Measurements from ENCODE around the gene CENPO.

The CENPO gene

GRCh38 chr2:24844023-24844685 is 50.9 kb downstream of the CENPO start:
- no peaks in the 10 kb centered on the region for H3K36me3 ChIP-seq (ENCODE audit: insufficient read depth, low read length)
- H3K9ac ChIP-seq (ENCODE audit: low read depth, low read length), result no peak overlapping the region
- 0 out of 2 replicates have a peak, but pooled peaks cover 2% of the 10 kb centered on the region for H3K9me3 ChIP-seq (ENCODE audit: control insufficient read depth, insufficient read depth, low read length)
- peaks cover 5% of the 10 kb centered on the region; the same call in 1 of the 2 replicates for H3K4me1 ChIP-seq (ENCODE audit: insufficient read depth, low read length)

- H3K9ac ChIP-seq (ENCODE audit: low read depth, low read length), result no peak overlapping the region
- no peaks in the 10 kb centered on the region for H3K36me3 ChIP-seq (ENCODE audit: insufficient read depth, low read length)
- 0 out of 2 replicates have a peak, but pooled peaks cover 2% of the 10 kb centered on the region for H3K9me3 ChIP-seq (ENCODE audit: control insufficient read depth, insufficient read depth, low read length)
- H3K4me1 ChIP-seq (ENCODE audit: insufficient read depth, low read length), result no peaks in the 10 kb centered on the region; the same call in 1 of the 2 replicates
These were observed 52.5 kb downstream of the CENPO start for GRCh38 chr2:24845691-24846090.

- no peak overlapping the region for H3K9ac ChIP-seq (ENCODE audit: low read depth, low read length)
- H3K9me3 ChIP-seq (ENCODE audit: control insufficient read depth, insufficient read depth, low read length), result 0 out of 2 replicates have a peak, but pooled peaks cover 2% of the 10 kb centered on the region
- peaks cover 6% of the 10 kb centered on the region; the same call in 1 of the 2 replicates for H3K4me1 ChIP-seq (ENCODE audit: insufficient read depth, low read length)
- no peaks in the 10 kb centered on the region for H3K36me3 ChIP-seq (ENCODE audit: insufficient read depth, low read length)
These were observed 57.7 kb downstream of the CENPO start for GRCh38 chr2:24850944-24851343.

- H3K36me3 ChIP-seq (ENCODE audit: insufficient read depth, low read length), result no peaks in the 10 kb centered on the region
- H3K9me3 ChIP-seq (ENCODE audit: control insufficient read depth, insufficient read depth, low read length), result 0 out of 2 replicates have a peak, but pooled peaks cover 2% of the 10 kb centered on the region
- H3K9ac ChIP-seq (ENCODE audit: low read depth, low read length), result no peak overlapping the region
- H3K4me1 ChIP-seq (ENCODE audit: insufficient read depth, low read length), result peaks cover 9% of the 10 kb centered on the region; the same call in 1 of the 2 replicates
These were observed 58.8 kb downstream of the CENPO start for GRCh38 chr2:24852026-24852425.

- Histone ChIP-seq H3K9ac (ENCODE audit: low read depth, low read length) (no peak overlapping the region), H3K4me1 (ENCODE audit: insufficient read depth, low read length) (peaks cover 9% of the 10 kb centered on the region; the same call in 1 of the 2 replicates), H3K36me3 (ENCODE audit: insufficient read depth, low read length) (no peaks in the 10 kb centered on the region), H3K9me3 (ENCODE audit: control insufficient read depth, insufficient read depth, low read length) (0 out of 2 replicates have a peak, but pooled peaks cover 2% of the 10 kb centered on the region)
These were observed 59.3 kb downstream of the CENPO start for GRCh38 chr2:24852431-24853020.

- Histone ChIP-seq H3K9ac (ENCODE audit: low read depth, low read length) (no peak overlapping the region), H3K9me3 (ENCODE audit: control insufficient read depth, insufficient read depth, low read length) (0 out of 2 replicates have a peak, but pooled peaks cover 2% of the 10 kb centered on the region), H3K4me1 (ENCODE audit: insufficient read depth, low read length) (peaks cover 9% of the 10 kb centered on the region; the same call in 1 of the 2 replicates), H3K36me3 (ENCODE audit: insufficient read depth, low read length) (no peaks in the 10 kb centered on the region)
These were observed 59.8 kb downstream of the CENPO start for GRCh38 chr2:24853046-24853445.

GRCh38 chr2:24853996-24854395 is 60.8 kb downstream of the CENPO start:
- no peak overlapping the region for H3K9ac ChIP-seq (ENCODE audit: low read depth, low read length)
- H3K9me3 ChIP-seq (ENCODE audit: control insufficient read depth, insufficient read depth, low read length), result 0 out of 2 replicates have a peak, but pooled peaks cover 1% of the 10 kb centered on the region
- H3K4me1 ChIP-seq (ENCODE audit: insufficient read depth, low read length), result peaks cover 9% of the 10 kb centered on the region; the same call in 1 of the 2 replicates
- no peaks in the 10 kb centered on the region for H3K36me3 ChIP-seq (ENCODE audit: insufficient read depth, low read length)

GRCh38 chr2:24855022-24855622 is 61.9 kb downstream of the CENPO start:
- Histone ChIP-seq H3K9ac (ENCODE audit: low read depth, low read length) (no peak overlapping the region), H3K9me3 (ENCODE audit: control insufficient read depth, insufficient read depth, low read length) (no peaks in the 10 kb centered on the region), H3K4me1 (ENCODE audit: insufficient read depth, low read length) (peaks cover 9% of the 10 kb centered on the region; the same call in 1 of the 2 replicates), H3K36me3 (ENCODE audit: insufficient read depth, low read length) (no peaks in the 10 kb centered on the region)

GRCh38 chr2:24855726-24856125 is 62.5 kb downstream of the CENPO start:
- peaks cover 9% of the 10 kb centered on the region; the same call in 1 of the 2 replicates for H3K4me1 ChIP-seq (ENCODE audit: insufficient read depth, low read length)
- no peak overlapping the region for H3K9ac ChIP-seq (ENCODE audit: low read depth, low read length)
- H3K36me3 ChIP-seq (ENCODE audit: insufficient read depth, low read length), result no peaks in the 10 kb centered on the region
- H3K9me3 ChIP-seq (ENCODE audit: control insufficient read depth, insufficient read depth, low read length), result no peaks in the 10 kb centered on the region

- Histone ChIP-seq H3K9ac (ENCODE audit: low read depth, low read length) (no peak overlapping the region), H3K36me3 (ENCODE audit: insufficient read depth, low read length) (no peaks in the 10 kb centered on the region), H3K9me3 (ENCODE audit: control insufficient read depth, insufficient read depth, low read length) (no peaks in the 10 kb centered on the region), H3K4me1 (ENCODE audit: insufficient read depth, low read length) (peaks cover 9% of the 10 kb centered on the region; the same call in 1 of the 2 replicates)
These were observed 63.6 kb downstream of the CENPO start for GRCh38 chr2:24856791-24857211.

GRCh38 chr2:24857746-24858145 is 64.5 kb downstream of the CENPO start:
- Histone ChIP-seq H3K9ac (ENCODE audit: low read depth, low read length) (no peak overlapping the region), H3K36me3 (ENCODE audit: insufficient read depth, low read length) (no peaks in the 10 kb centered on the region), H3K9me3 (ENCODE audit: control insufficient read depth, insufficient read depth, low read length) (no peaks in the 10 kb centered on the region), H3K4me1 (ENCODE audit: insufficient read depth, low read length) (peaks cover 9% of the 10 kb centered on the region; the same call in 1 of the 2 replicates)

- H3K36me3 ChIP-seq (ENCODE audit: insufficient read depth, low read length), result no peaks in the 10 kb centered on the region
- H3K9me3 ChIP-seq (ENCODE audit: control insufficient read depth, insufficient read depth, low read length), result no peaks in the 10 kb centered on the region
- H3K4me1 ChIP-seq (ENCODE audit: insufficient read depth, low read length), result peaks cover 9% of the 10 kb centered on the region; the same call in 1 of the 2 replicates
- H3K9ac ChIP-seq (ENCODE audit: low read depth, low read length), result no peak overlapping the region
These were observed 65.8 kb downstream of the CENPO start for GRCh38 chr2:24858996-24859395.

GRCh38 chr2:24859968-24860600 is 66.9 kb downstream of the CENPO start:
- H3K36me3 ChIP-seq (ENCODE audit: insufficient read depth, low read length), result no peaks in the 10 kb centered on the region
- no peak overlapping the region for H3K9ac ChIP-seq (ENCODE audit: low read depth, low read length)
- no peaks in the 10 kb centered on the region for H3K9me3 ChIP-seq (ENCODE audit: control insufficient read depth, insufficient read depth, low read length)
- H3K4me1 ChIP-seq (ENCODE audit: insufficient read depth, low read length), result peaks cover 9% of the 10 kb centered on the region; the same call in 1 of the 2 replicates

GRCh38 chr2:24860631-24861030 is 67.4 kb downstream of the CENPO start:
- Histone ChIP-seq H3K9me3 (ENCODE audit: control insufficient read depth, insufficient read depth, low read length) (no peaks in the 10 kb centered on the region), H3K4me1 (ENCODE audit: insufficient read depth, low read length) (peaks cover 4% of the 10 kb centered on the region; the same call in 1 of the 2 replicates), H3K9ac (ENCODE audit: low read depth, low read length) (no peak overlapping the region), H3K36me3 (ENCODE audit: insufficient read depth, low read length) (no peaks in the 10 kb centered on the region)

Measured in ES-I3 (cell line).